Thyroid gland (tissue), 4 donors: ENCODE data around the gene GALK2. TPM values are rescaled to one million over a fixed set of nuclear protein-coding genes. Genes with fewer than 3 reads are reported as not detected.

Experiments used
- DNase-seq, 2 donors: peaks; one replicate each; pipeline ENCODE4 v3.0.0-alpha.2; 2019
- H3K27ac ChIP-seq, 3 donors: fragments of 200-600 bp; sonication (generic); 1 replicate in 2 of 3; 2 replicates in 1 of 3; pipeline ENCODE4 v1.5.1; 2016 to 2019; ENCODE audit warnings: mild to moderate bottlenecking in 1 of 3, moderate library complexity in 1 of 3
- H3K27me3 ChIP-seq: fragments of 200-600 bp; sonication (generic); one replicate; pipeline ENCODE4 v1.5.1; 2019
- H3K36me3 ChIP-seq, 2 donors: fragments of 200-600 bp; sonication (generic); one replicate each; pipeline ENCODE4 v1.5.1; 2016 to 2019
- H3K4me1 ChIP-seq, 2 donors: fragments of 200-600 bp; sonication (generic); one replicate each; pipeline ENCODE4 v1.5.1; 2017 to 2019
- H3K4me3 ChIP-seq, 3 donors: fragments of 200-600 bp; sonication (generic); replicated peaks in 1 of 3; 1 replicate in 2 of 3; 2 replicates in 1 of 3; pipeline ENCODE4 v1.5.1; 2016; ENCODE audit warnings: mild to moderate bottlenecking in 1 of 3
- H3K9me3 ChIP-seq: fragments of 200-600 bp; sonication (generic); one replicate; pipeline ENCODE4 v1.5.1; 2017
- CTCF ChIP-seq, 6 experiments: fragments of 200-600 bp in 3 of 6; fragments of 450-650 bp in 3 of 6; sonication (generic) in 3 of 6; IDR thresholded peaks; one replicate each; pipeline ENCODE4 v1.5.1; 2016 to 2019; ENCODE audit warnings: antibody characterized with exemption in 6 of 6, mild to moderate bottlenecking in 2 of 6, inconsistent platforms in 1 of 6, moderate library complexity in 1 of 6
- POLR2A ChIP-seq, 2 donors: fragments of 450-650 bp; IDR thresholded peaks; one replicate each; pipeline ENCODE4 v1.6.1; 2017; ENCODE audit warnings: antibody characterized with exemption in 2 of 2, mild to moderate bottlenecking in 2 of 2, moderate library complexity in 1 of 2
- WGBS, 2 donors: methylation state at CpG; one replicate each; pipeline ENCODE4 v1.1.5; 2017; 5-methylcytosine and 5-hydroxymethylcytosine counted together
- intact Hi-C: fragments of 100-400 bp; cut with DNase I; formaldehyde crosslinking; loops from one replicate; pipeline ENCODE4 v1.15.1; 2023
- total RNA-seq, 4 donors: library from RNA; depleted of rRNA; stranded (reverse); fragments of >200 nt; gene quantifications; one replicate each; pipeline ENCODE4 v1.2.3, GENCODE V29; 2016

GALK2 gene
- total RNA-seq, 4 donors from 2014 or later = 50.4 to 85.5 (median 67.8) TPM

GRCh38 chr15:49303003-49303402, 133.0 kb downstream of the GALK2 start:
- 92 to 95% methylated on average over 3 of the region's 3 CpGs for WGBS, 2 donors
- Histone ChIP-seq H3K27ac (no peak overlapping the region), H3K27me3 (no peaks in the 10 kb centered on the region), H3K4me3 (no peak overlapping the region), H3K9me3 (no peaks in the 10 kb centered on the region), H3K36me3 (peaks cover 3 to 6% of the 10 kb centered on the region in 2 donors), H3K4me1 (no peaks in the 10 kb centered on the region)
- no peak for DNase-seq
- intact Hi-C loops = no loop called here
- TF ChIP-seq CTCF (IDR thresholded peaks at IDR 0.05) = no peak
- no peak for TF ChIP-seq POLR2A (IDR thresholded peaks at IDR 0.05)

GRCh38 chr15:49306551-49306950, 136.5 kb downstream of the GALK2 start:
- no peaks in the 10 kb centered on the region for H3K4me1 ChIP-seq
- DNase-seq = no peak
- no peak overlapping the region for H3K4me3 ChIP-seq
- no peaks in the 10 kb centered on the region for H3K9me3 ChIP-seq
- intact Hi-C loops = no loop called here
- peaks cover 3 to 6% of the 10 kb centered on the region in 2 donors for H3K36me3 ChIP-seq
- TF ChIP-seq CTCF (IDR thresholded peaks at IDR 0.05) (no peak), POLR2A (IDR thresholded peaks at IDR 0.05) (no peak)
- no peak overlapping the region for H3K27ac ChIP-seq
- WGBS, 2 donors = 86 to 90% methylated on average over 1 of the region's 1 CpG
- H3K27me3 ChIP-seq = no peaks in the 10 kb centered on the region

GRCh38 chr15:49308686-49309085, 138.6 kb downstream of the GALK2 start:
- H3K36me3 ChIP-seq = peaks cover 3 to 6% of the 10 kb centered on the region in 2 donors
- no peaks in the 10 kb centered on the region for H3K4me1 ChIP-seq
- TF ChIP-seq CTCF (IDR thresholded peaks at IDR 0.05) (no peak), POLR2A (IDR thresholded peaks at IDR 0.05) (no peak)
- WGBS, 2 donors = 94 to 97% methylated on average over 2 of the region's 2 CpGs
- no peaks in the 10 kb centered on the region for H3K9me3 ChIP-seq
- DNase-seq = no peak
- H3K4me3 ChIP-seq = no peak overlapping the region
- intact Hi-C loops = no loop called here
- H3K27ac ChIP-seq = no peak overlapping the region
- H3K27me3 ChIP-seq = no peaks in the 10 kb centered on the region

GRCh38 chr15:49309889-49310288, 139.8 kb downstream of the GALK2 start:
- intact Hi-C loops = no loop called here
- Histone ChIP-seq H3K4me3 (no peak overlapping the region), H3K4me1 (no peaks in the 10 kb centered on the region), H3K9me3 (no peaks in the 10 kb centered on the region), H3K36me3 (no peaks in the 10 kb centered on the region), H3K27ac (no peak overlapping the region), H3K27me3 (no peaks in the 10 kb centered on the region)
- DNase-seq = no peak
- TF ChIP-seq POLR2A (IDR thresholded peaks at IDR 0.05) (no peak), CTCF (IDR thresholded peaks at IDR 0.05) (no peak)

- intact Hi-C loops = no loop called here
- no peaks in the 10 kb centered on the region for H3K27me3 ChIP-seq
- no peaks in the 10 kb centered on the region for H3K9me3 ChIP-seq
- 91 to 92% methylated on average over 1 of the region's 1 CpG for whole genome bisulfite sequencing, 2 donors
- H3K4me3 ChIP-seq = no peak overlapping the region
- no peak overlapping the region for H3K27ac ChIP-seq
- H3K36me3 ChIP-seq = no peaks in the 10 kb centered on the region
- TF ChIP-seq CTCF (IDR thresholded peaks at IDR 0.05) (no peak), POLR2A (IDR thresholded peaks at IDR 0.05) (no peak)
- no peak for DNase-seq
- no peaks in the 10 kb centered on the region for H3K4me1 ChIP-seq
Observed at GRCh38 chr15:49313650-49314049, 143.6 kb downstream of the GALK2 start.
